Stimulated activated CD8-positive, alpha-beta memory T cell treated with anti-CD3 and anti-CD28 coated beads, Interleukin-4, amount 100 ng/mL, for 1 hour (primary cell): ENCODE results near the gene TLCD1.
"Not testable (repeated sequence)": the region's sequence is repeated elsewhere in the genome, so short reads cannot be mapped to it uniquely, and the experiment has no call there.

ENCODE experiments used
- DNase-seq, 2 donors: peaks; one replicate each; pipeline ENCODE4 v3.0.0-alpha.2; 2020; ENCODE audit warnings: low read depth in 2 of 2, low spot score in 1 of 2

TLCD1 gene

GRCh38 chr17:28729950-28730330 lies 3.9 kb upstream of the TLCD1 start:
- DNase-seq: no peak

GRCh38 chr17:28728364-28729200 lies 2.5 kb upstream of the TLCD1 start, which contains the start of gene NEK8:
Gene NEK8 (plus strand): TSS chr17:28728788. CDS start chr17:28728814, 26 bp downstream.
- DNase-seq: peak; percentile 96 to 98

- peak; percentile 80 to 83 for DNase-seq
Measured at GRCh38 chr17:28726627-28727491, 826 bp upstream of the TLCD1 start.

GRCh38 chr17:28725660-28726225 lies 290 bp downstream of the TLCD1 start:
- no peak for DNase-seq

GRCh38 chr17:28725166-28725659 lies 820 bp downstream of the TLCD1 start:
- no peak for DNase-seq

GRCh38 chr17:28724500-28725165 lies 1.4 kb downstream of the TLCD1 start:
- no peak for DNase-seq

GRCh38 chr17:28723836-28724499 lies 2.1 kb downstream of the TLCD1 start:
- not testable (repeated sequence) for DNase-seq

- DNase-seq: no peak
Measured at GRCh38 chr17:28723159-28723835, 2.7 kb downstream of the TLCD1 start.

GRCh38 chr17:28722417-28723158 lies 3.4 kb downstream of the TLCD1 start:
- no peak for DNase-seq

- not testable (repeated sequence) for DNase-seq
Measured at GRCh38 chr17:28720997-28721329, 5.1 kb downstream of the TLCD1 start.

GRCh38 chr17:28720247-28720996 lies 5.6 kb downstream of the TLCD1 start:
- no peak for DNase-seq

GRCh38 chr17:28719021-28719433 lies 7.0 kb downstream of the TLCD1 start:
- no peak for DNase-seq

- DNase-seq: no peak
Measured at GRCh38 chr17:28718333-28719020, 7.6 kb downstream of the TLCD1 start.

- no peak for DNase-seq
Measured at GRCh38 chr17:28717578-28718332, 8.3 kb downstream of the TLCD1 start, which contains the start of gene RAB34. Gene RAB34 (minus strand): TSS chr17:28717868. CDS start chr17:28717266, 602 bp downstream.

GRCh38 chr17:28716740-28717577 lies 9.1 kb downstream of the TLCD1 start:
- no peak for DNase-seq

- DNase-seq: no peak
Measured at GRCh38 chr17:28715217-28715616, 10.8 kb downstream of the TLCD1 start.
